Measurements from ENCODE around the gene CCT4.

- TF ChIP-seq PPARA (CRISPR knock-in tag; IDR thresholded peaks at IDR 0.05; ENCODE audit: borderline replicate concordance): no peak
- TF ChIP-seq RARB (CRISPR knock-in tag; IDR thresholded peaks at IDR 0.05): no peak
- TF ChIP-seq CSDC2 (CRISPR knock-in tag; IDR thresholded peaks at IDR 0.05): no peak
- TF ChIP-seq TSHZ2 (CRISPR knock-in tag; IDR thresholded peaks at IDR 0.05): no peak
- TF ChIP-seq ESRRG (CRISPR knock-in tag; IDR thresholded peaks at IDR 0.05): no peak
- TF ChIP-seq ZNF565 (CRISPR knock-in tag; conservative IDR thresholded peaks at IDR 0.05; ENCODE audit: low read depth): no peak
- TF ChIP-seq ARNTL (CRISPR knock-in tag; IDR thresholded peaks at IDR 0.05; ENCODE audit: borderline replicate concordance, low read depth): no peak
- no peak for TF ChIP-seq BACH2 (CRISPR knock-in tag; IDR thresholded peaks at IDR 0.05; ENCODE audit: borderline replicate concordance)
Observed at GRCh38 chr2:61841286-61841685, 47.2 kb downstream of the CCT4 start.
